GM12872 (cell line): ENCODE results near the gene CEP20.

Experiments
- TF ChIP-seq, protein P1 (sequence below): IDR thresholded peaks from 3 replicates; pipeline ENCODE4 v1.5.1; 2011; ENCODE audit warnings: low read depth, mild to moderate bottlenecking, low read length, moderate library complexity; ENCODE audit not compliant: insufficient read depth

Gene CEP20

DNA sequence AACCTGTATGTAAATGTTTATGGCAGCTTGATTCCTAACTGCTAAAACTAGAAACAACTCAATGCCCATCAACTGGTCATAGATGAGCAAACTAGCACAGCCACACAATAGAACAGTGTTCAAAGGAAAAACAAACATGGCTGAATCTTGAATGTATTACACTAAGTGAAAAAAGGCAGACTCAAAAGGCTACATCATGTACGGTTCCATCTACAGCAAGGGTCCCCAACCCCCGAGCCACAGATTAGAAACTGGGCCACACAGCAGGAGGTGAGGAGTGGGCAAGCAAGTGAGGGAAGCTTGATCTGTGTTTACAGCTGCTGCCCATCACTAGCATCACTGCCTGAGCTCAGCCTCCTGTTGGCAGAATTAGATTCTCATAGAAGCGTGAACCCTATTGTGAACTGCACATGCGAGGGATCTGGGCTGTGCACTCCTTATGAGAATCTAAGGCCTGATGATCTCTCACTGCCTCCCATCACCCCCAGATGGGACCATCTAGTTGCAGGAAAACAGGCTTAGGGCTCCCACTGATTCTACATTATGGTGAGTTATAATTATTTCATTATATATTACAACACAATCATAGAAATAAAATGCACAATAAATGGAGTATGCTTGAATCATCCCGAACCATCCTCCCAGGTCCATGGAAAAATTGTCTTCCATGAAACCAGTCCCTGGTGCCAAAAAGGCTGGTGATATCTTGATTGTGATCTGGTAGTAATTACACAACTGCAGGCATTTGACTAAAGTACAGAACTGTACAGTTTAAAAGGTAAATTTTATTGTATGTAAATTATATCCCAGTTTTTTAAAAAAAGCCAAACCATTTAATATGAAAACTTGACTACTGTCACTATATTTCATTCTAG, 7.7 kb downstream of the CEP20 start:
- TF ChIP-seq, protein P1, sequence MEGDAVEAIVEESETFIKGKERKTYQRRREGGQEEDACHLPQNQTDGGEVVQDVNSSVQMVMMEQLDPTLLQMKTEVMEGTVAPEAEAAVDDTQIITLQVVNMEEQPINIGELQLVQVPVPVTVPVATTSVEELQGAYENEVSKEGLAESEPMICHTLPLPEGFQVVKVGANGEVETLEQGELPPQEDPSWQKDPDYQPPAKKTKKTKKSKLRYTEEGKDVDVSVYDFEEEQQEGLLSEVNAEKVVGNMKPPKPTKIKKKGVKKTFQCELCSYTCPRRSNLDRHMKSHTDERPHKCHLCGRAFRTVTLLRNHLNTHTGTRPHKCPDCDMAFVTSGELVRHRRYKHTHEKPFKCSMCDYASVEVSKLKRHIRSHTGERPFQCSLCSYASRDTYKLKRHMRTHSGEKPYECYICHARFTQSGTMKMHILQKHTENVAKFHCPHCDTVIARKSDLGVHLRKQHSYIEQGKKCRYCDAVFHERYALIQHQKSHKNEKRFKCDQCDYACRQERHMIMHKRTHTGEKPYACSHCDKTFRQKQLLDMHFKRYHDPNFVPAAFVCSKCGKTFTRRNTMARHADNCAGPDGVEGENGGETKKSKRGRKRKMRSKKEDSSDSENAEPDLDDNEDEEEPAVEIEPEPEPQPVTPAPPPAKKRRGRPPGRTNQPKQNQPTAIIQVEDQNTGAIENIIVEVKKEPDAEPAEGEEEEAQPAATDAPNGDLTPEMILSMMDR: no peak

DNA sequence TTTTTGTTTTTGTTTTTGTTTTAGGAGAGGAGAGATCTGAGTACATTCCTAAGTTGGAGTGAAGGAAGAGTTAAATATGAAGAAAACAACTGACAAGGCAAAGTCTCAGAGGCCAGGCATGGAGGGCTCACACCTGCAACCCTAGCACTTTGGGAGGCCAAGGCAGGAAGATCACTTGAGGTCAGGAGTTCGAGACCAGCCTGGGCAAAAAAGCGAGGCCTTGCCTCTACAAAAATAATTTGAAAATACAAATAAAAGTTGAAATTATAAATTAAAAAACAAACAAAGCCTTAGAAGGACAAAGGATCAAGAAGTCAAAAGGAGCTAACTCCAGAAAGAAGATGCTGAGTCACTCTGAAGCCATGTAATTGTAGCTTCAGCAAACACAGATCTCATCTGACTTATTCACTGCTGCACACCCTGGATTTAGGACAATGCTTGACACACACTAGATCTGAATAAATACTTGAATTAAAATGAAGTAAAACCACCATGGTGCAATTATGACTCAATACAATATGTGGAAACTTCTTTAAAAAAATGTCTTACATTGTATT, 9.1 kb downstream of the CEP20 start:
- TF ChIP-seq, protein P1: no peak

DNA sequence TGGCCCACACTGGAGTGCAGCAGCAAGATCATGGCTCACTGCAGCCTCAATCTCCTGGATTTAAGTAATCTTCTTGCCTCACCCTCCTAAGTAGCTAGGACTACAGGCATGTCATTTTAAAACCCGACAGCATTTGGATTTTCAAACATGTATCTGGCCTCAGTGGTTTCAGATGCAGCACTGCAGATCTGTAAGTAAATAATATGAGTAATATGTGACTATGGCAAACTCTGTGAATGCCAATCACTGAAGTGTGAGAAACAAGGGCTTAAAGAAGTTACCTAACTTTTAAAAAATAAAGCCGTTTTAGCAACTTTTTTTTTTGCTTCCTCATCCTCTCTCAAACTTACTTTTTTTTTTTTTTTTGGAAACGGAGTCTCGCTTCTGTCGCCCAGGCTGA, 11.9 kb downstream of the CEP20 start:
- TF ChIP-seq, protein P1: no peak

DNA sequence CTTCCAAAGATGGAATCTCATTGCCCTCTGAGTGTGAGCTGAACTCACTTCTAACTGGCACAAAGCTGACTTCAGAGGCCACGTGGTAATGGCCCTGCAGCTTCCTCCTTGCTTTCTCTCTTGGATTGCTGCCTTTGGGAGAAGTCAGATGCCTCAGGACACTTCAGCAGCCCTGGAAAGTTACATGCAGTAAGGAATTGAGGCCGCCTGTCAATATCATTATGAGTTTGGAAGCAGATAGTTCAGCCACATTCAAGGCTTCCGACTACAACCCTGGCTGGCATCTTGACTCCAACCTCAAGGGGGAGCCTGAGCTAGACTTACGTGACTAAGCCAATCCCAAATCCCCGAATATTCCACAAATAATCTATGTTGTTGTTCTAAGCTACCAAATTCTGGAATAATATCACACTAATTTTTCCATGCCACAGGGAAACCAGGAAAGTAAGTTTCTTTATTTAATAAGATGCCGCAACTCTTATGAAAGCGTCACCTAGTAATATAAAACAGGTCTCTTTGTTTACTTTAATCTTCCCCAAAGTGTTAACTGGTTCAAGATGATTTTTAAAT, 13.6 kb downstream of the CEP20 start:
- TF ChIP-seq, protein P1: peak; percentile 70

DNA sequence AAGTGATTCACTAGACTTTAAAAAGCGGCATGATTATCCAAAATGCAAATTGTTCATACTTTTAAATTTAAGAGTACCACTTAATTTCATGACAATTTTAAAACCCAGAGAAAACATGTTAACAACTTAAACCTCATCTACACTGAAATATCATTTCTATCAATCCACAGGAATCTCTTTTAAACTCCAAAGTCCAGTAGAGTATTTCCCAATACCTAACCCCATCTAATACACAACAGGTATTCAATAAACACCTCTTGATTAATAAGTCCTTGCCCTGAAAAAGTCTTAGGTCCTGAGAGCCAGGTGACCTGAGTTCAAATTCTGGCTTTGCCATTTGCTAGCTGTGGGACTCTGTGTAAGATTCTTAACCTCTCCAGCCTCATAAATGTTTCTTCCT, 14.7 kb downstream of the CEP20 start:
- TF ChIP-seq, protein P1: no peak

DNA sequence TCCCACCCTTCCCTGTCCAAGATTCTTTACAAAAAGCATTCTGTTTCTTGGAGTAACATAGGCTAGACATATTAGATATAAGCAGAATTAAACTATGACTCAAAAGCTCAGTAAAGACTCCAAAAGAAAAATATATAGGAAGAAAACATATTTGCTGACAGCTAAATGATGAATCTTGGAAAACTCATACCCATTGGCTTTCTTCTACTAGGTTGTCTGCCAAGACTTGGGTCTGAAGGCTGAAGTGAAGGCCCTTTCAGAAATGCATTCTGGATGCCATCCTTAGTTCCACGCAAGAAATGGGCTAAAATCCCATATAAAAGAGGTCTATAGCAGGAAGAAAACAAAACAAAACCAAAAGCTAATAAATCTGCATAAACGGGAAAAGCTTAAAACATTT, 15.1 kb downstream of the CEP20 start:
- TF ChIP-seq, protein P1: no peak

DNA sequence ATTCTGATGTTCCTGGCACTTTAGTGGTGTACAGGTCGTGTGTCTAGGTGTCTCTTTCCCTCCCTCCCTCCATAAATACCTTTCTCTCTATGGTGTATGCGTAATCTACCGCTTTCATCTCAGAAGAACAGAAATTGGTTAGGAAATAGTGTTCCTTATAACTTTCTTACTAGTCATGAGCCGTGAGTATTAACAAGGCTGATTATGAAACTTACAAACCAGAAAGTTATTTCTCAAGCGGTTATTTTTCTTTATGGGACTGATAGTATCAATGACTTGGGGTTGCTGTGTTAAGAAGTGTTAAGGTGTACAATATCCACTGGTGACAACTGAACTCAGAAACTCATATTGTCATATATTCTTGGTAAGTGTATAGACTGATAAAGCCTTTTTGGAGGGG, 18.4 kb downstream of the CEP20 start:
- TF ChIP-seq, protein P1: no peak
